Measurements from ENCODE around the gene TMEM91.
"Not testable (repeated sequence)": the region's sequence is repeated elsewhere in the genome, so short reads cannot be mapped to it uniquely, and the experiment has no call there.

TMEM91 gene

GRCh38 chr19:41373993-41374392, 2.3 kb upstream of the TMEM91 start:
- DNase-seq, result peak in 50 of 51 donors; percentile 3 to 86 (median 68)

DNA sequence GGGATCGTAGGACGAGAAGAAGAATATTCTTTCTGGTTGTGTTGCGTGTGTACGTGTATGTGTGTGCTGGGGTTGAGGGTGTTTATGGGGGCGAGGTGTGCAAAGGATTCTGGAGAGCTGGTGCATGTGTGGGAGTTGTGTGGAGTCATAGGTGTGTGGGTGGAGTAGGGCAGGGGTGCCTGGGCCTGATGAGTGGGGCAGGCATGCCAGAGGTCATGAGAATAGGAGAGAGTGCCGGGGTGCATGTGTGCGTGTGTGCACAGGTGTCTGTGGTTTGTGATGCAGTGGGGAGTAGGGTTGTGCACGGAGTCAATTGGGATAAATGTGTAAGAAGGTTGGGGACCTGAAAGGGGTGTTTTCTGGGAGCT, 649 bp downstream of the TMEM91 start:
- DNase-seq, result peak in 1 of 51 donors; percentile 37

- no peak for DNase-seq
These were observed 1.8 kb downstream of the TMEM91 start for GRCh38 chr19:41377977-41378709.

GRCh38 chr19:41381536-41381935, 5.2 kb downstream of the TMEM91 start:
- DNase-seq, result not testable (repeated sequence)

- no peak for DNase-seq
These were observed 8.0 kb downstream of the TMEM91 start for GRCh38 chr19:41384351-41384750.

GRCh38 chr19:41386442-41386841, 10.1 kb downstream of the TMEM91 start:
- DNase-seq, result no peak

GRCh38 chr19:41391618-41392017, 15.3 kb downstream of the TMEM91 start:
- DNase-seq, result no peak

- no peak for DNase-seq
These were observed 16.4 kb downstream of the TMEM91 start for GRCh38 chr19:41392775-41393174.

DNA sequence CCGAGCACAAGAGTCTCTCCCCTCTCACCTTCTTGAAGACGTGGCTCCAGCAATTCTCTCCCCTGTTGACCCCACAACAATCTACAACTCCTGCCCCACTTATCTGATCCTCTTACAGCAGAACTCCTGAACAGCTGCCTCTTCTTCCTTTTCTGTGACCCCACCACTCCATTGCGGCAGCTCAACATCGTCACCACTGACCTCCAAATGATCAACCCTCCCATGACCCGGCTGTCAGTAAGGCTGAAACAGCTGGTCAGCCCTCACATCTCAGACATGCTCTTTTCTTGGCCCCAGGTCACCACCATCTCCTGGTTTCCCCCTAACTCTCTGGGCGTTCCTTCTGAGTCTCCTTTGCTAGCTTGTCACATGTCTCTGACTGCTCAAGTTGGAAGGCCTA, 19.0 kb downstream of the TMEM91 start:
- no peak for DNase-seq

- peak; percentile 84 to 99 (median 97) for DNase-seq
These were observed 21.0 kb downstream of the TMEM91 start, which contains the start of the genes BCKDHA and EXOSC5 for GRCh38 chr19:41397086-41398049. BCKDHA (plus strand) TSS chr19:41397818; CDS start chr19:41397828, 10 bp downstream. EXOSC5 (minus strand) TSS chr19:41397359; CDS start chr19:41397328, 31 bp downstream.

- no peak for DNase-seq
These were observed 21.7 kb downstream of the TMEM91 start for GRCh38 chr19:41398050-41398418.

DNA sequence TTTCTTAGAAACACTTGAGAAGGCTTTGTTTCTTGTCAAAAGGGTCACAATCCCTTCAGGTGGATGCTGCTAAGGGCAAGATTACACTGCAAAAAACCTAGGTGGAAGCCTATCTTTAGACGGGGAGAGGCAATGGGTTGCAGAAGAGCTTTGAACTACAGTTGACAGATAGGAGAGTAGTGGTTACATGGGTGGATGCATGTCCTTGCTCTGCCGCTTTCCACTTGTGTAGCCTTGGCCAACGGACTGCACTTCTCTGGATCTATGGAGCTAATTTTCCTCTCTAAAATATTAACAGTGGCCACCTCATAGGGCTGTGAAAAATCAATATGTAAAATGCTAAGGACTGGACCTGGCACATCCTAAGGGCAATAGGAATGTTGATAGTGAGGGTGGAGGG, 22.3 kb downstream of the TMEM91 start:
- DNase-seq, result no peak

DNA sequence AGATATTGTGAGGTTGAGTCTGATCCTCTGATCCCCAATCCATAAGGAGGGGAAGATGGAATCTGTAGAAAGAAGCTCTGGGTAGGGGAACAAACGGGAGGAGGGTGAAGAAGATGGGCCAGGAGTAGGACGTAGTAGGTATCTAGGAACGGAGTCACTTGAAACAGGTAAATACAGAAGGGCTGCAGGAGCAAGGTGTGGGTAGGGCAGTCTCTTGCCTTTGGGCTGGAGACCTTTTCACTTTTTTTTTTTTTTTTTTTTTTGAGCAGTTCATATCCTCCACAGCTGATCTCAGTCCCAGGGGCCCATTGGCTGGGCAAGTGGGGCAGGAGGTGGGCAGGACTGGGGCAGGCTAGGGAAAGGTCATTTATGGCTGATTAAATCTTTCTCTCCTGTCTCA, 22.8 kb downstream of the TMEM91 start:
- DNase-seq, result no peak

DNA sequence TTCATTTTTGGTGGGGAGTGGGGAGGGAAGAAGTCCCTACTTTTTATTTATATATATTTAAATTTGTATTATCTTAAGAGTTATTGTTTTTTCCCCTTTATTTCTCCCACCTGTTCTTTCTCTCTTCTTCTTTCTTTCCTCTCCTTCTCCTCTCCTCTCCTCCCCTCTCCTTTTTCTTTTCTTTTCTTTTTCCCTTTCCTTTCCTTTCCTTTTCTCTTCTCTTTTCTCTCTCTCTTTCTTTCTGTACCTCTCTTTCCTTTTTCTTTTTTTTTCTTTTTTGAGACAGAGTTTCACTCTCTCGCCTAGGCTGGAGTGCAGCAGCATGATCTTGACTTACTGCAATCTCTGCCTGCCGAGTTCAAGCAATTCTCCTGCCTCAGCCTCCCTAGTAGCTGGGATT, 23.2 kb downstream of the TMEM91 start:
- no peak for DNase-seq

- no peak for DNase-seq
These were observed 25.1 kb downstream of the TMEM91 start for GRCh38 chr19:41401483-41401882.

DNA sequence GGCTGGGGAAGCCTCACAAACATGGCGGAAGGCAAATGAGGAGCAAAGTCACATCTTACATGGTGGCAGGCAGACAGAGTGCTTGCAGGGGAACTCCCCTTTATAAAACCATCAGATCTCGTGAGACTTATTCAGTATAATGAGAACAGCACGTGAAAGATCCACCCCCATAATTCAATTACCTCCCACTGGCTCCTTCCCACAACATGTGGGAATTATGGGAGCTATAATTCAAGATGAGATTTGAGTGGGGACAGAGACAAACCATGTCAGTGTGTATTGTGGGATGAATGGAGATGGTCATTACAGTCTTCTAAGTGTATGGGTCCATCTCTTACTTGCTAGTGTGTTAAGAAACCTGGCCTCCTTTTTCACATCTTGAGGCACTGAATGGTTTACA, 25.7 kb downstream of the TMEM91 start:
- no peak for DNase-seq

DNA sequence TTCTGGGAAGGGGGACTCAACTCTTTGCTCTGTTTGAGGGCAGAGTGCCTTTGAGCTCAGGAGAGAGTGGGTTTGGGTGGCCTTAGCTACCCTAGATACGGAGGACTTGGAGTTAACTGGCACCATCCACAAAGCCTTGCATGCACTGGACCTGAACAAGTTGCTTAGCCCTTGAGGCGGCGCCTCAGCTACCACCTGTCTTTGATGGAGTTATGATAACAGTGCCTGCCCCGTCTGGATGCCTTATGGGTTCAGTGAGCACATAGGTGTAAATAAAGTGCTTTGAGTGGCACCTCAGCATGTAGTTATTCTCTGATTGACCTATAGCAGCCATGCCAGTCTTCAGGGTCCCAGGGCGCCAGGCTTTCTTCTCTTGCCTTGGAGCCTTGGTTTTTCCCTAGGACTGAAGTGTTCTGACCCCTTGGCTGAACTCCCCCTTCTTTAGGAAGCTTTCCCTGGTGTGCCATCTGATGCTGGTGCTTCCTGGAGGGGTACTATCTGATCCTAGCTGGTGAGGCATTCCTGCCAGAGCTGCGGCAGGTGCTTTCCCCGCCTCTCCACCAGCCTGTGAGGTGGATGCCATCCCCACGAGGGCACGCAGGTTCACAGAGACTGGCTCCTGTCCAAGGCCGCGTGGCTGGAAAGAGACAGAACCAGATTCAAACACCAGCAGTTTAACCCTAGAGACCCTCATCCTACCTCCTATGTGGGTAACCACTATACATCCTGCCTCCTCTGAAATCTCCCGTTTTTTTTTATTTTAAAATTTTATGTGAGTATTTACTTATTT, 27.0 kb downstream of the TMEM91 start:
- DNase-seq, result no peak

- no peak for DNase-seq
These were observed 29.4 kb downstream of the TMEM91 start for GRCh38 chr19:41405776-41406175.

GRCh38 chr19:41407271-41407670, 30.9 kb downstream of the TMEM91 start:
- peak in 1 of 51 donors; percentile 7 for DNase-seq

DNA sequence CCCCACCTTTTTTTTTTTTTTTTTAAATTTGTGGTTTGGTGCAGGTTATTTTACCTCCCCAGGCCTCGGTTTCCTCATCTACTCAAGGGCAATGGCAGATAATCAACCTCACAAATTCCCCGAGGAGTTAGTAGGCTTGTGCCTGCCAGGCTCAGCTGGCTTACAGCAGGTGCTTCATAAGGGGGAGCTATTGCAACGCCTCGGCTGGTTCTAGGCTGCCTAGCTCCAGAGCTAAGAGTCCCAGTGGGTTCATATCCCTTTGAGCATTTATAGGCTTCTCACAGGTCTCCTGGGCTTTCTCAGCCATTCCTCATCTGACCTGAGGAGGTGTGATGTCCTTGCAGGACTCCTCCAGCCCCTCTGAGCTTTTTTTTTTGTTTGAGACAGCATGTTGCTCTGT, 31.9 kb downstream of the TMEM91 start:
- no peak for DNase-seq

GRCh38 chr19:41408846-41409245, 32.5 kb downstream of the TMEM91 start:
- not testable (repeated sequence) for DNase-seq

GRCh38 chr19:41409288-41409687, 33.0 kb downstream of the TMEM91 start:
- DNase-seq, result peak in 2 of 51 donors; percentile 3 to 46
